ENCODE data around the gene URI1.
"Not testable (repeated sequence)": the region's sequence is repeated elsewhere in the genome, so short reads cannot be mapped to it uniquely, and the experiment has no call there.

The URI1 gene, protein sequence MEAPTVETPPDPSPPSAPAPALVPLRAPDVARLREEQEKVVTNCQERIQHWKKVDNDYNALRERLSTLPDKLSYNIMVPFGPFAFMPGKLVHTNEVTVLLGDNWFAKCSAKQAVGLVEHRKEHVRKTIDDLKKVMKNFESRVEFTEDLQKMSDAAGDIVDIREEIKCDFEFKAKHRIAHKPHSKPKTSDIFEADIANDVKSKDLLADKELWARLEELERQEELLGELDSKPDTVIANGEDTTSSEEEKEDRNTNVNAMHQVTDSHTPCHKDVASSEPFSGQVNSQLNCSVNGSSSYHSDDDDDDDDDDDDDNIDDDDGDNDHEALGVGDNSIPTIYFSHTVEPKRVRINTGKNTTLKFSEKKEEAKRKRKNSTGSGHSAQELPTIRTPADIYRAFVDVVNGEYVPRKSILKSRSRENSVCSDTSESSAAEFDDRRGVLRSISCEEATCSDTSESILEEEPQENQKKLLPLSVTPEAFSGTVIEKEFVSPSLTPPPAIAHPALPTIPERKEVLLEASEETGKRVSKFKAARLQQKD

DNA sequence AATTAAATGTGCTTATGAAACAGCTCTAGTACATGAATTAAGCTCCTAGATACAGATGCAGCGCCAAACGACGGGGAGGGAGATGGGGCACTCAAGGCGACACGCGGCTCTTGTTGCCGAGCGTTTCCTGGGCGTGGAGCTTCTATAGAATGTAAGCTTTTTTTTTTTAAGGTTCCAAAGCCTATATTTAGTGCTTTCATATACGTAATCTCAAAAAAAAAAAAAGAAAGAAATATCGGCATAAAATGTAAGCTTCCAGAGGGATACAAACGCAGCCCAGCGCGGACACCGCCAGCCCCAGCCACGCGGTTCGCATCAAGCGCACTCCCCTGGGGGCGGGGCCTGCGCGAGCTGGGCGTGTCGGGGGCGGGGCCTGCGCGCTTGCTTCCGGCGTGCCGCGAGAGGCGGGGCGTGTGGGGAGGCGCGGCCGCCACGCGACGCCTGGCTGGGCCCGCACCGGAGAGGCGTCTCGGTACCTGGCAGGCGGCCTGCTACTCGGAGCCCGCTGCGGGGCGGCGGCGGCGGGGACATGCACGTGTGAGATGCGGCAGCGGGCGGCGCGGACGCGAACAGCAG lies at the start of gene URI1:
URI1 (plus strand) TSS at position 412 of the 576 bp plus-strand sequence. CDS start 309 bp downstream, outside the sequence.
- DNase-seq = peak; percentile 94

GRCh38 chr19:29893606-29894284 lies 48.3 kb upstream of the URI1 start:
- DNase-seq = no peak

- no peak for DNase-seq
These were observed 45.2 kb upstream of the URI1 start for GRCh38 chr19:29896802-29897201.

- no peak for DNase-seq
These were observed 44.6 kb upstream of the URI1 start for GRCh38 chr19:29897466-29897865.

- no peak for DNase-seq
These were observed 38.0 kb upstream of the URI1 start for GRCh38 chr19:29904017-29904416.

DNA sequence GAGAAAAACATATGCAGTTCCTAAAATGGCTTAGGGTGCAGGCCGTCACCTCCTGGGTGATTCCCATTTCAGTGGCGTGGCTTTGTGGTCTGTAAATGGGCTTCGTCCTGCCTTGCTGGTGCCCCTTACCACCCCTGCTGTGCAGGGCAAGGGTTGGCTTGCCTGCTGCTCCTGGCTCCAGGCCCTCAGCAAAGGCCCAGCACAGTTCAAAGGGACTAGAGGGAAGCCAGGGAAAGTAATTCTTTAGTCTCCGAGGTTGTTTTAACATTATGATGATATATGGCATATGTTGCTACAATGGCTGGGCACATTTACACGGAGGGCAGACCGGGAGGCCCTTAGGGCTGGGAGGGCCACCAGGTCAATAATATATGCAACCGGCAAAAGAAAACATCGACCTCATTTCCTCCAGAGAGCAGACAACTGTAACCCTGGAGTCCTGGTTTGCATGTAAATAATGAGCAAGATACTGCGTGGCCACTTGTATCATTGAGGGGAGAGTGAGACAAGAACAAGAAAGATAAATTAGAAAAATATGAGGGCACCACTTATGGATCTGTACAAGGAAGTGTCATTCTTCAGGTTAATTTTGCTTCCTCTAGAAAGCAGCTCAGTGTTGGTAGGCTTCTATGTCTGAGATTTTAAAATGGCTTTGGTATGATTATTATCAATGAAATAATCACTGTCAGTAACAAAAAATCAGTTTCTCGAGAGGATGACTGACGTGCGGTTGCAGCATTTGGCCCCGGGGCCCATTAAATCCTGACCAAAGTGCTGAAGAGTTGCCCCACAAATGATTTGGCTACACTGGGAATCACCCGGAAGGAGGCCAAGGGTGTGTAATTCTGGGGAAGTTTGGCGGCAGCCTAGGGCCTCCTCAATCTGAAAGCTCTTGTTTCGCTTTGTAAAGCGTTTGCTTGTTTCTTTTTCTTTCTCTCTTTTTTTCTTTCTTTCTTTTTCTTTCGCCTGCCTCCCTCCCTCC lies 32.8 kb upstream of the URI1 start:
- no peak for DNase-seq

DNA sequence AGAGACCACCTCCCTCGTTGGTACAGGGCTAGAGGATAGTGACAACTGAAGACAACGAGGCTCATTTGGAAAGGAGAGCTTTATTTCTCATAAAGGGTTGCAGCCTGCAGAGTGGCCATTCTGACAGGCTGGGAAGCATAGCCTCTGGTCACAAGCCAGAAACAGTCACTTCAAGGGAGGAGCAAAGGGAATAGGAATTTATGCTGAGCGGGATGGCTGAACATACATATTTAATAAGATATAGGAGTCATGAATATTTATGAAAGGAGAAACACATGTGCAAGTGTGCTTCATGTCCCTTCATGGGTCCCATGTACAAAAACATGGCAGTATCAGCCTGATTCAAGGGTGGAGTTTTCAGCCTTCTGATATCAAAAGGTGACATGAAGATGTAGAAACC lies 27.1 kb upstream of the URI1 start:
- DNase-seq = no peak

GRCh38 chr19:29915832-29916231 lies 26.2 kb upstream of the URI1 start:
- DNase-seq = not testable (repeated sequence)

GRCh38 chr19:29917911-29918310 lies 24.1 kb upstream of the URI1 start:
- no peak for DNase-seq

- no peak for DNase-seq
These were observed 23.1 kb upstream of the URI1 start for GRCh38 chr19:29918891-29919290.

- no peak for DNase-seq
These were observed 19.1 kb upstream of the URI1 start for GRCh38 chr19:29922972-29923371.

- no peak for DNase-seq
These were observed 18.4 kb upstream of the URI1 start for GRCh38 chr19:29923653-29924052.

DNA sequence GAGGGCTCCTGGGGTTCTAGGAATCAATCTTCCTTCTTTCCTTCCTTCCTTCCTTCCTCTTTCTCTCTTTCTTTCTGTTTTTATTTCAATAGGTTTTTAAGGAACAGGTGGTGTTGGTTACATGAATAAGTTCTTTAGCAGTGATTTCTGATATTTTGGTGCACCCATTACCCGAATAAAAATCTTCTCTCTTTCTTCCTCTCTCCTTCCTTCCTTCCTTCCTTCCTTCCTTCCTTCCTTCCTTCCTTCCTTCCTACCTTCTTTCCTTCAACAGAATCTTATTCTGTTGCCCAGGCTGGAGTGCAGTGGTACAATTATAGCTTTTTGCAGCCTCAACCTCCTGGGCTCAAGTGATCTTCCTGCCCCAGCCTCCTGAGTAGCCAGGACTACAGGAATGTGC lies 16.0 kb upstream of the URI1 start:
- DNase-seq = no peak

DNA sequence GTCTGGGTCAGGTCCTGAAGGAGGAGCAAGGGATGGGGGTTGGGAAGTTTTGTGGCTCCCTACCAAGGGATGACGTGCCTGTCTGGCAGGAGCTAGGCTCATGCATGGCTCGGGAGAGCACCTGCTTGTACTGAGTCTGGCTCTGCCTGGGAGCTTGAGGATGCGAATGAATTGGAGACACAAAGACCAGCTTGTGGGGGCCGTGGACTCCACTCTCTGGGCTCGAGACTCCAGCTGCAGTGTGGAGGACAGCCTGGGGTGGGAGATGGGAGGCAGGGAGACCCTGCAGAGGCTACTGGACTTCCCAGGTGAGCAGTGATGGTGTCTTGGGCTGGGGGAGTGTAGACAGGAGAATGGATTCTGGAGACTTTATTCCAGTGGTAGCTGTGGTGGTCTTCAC lies 15.2 kb upstream of the URI1 start:
- no peak for DNase-seq

DNA sequence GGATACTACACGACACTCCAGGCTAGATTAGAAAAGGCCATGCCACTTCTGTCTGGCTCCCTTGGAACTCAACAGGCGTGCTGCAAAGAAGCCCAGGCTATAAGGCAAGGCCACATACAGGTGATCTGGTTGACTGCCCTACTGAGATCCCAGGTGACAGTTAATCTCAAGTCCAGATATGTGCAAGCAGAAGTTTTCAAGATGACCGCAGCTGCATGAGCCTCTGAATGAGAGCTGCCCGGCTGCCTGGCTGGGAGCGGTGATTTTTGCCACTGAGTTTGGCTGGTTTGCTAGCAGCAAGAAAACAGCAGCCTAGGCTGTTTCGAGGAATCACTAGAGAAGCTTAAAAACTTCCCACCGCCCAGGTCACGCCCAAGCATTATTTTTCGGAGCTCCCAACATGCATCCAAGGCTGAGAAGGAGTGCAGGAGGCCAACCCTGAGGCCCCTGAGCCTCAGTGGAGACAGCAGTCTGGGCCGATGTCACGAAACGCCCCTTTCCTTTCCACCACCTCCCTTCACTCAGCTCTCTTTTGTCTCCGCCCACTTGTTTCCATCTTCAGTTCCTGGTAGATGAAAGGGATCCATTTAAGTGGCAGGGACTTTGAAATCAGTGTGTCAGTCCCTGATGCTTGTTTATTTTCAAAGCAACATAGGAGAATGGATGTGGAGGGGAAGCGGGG lies 14.0 kb upstream of the URI1 start:
- DNase-seq = peak; percentile 64

DNA sequence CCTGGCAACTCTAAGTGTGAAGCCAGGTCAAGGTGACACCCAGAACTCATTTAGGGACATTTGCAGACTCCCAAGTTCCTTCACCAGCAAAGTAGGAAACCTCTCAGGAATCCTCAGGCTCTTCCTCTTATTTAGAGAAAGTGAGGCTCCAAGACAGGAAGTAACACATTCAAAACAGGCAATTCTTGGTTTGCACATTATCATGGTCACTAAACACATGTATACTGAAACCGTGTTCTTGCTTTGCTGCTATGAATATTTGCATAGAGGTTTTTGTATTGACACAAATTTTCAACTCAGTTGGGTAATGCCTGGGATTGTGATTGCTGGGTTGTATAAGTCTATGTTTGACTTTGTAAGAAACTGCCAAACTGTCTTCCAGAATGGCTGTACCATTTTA lies 13.2 kb upstream of the URI1 start:
- no peak for DNase-seq

DNA sequence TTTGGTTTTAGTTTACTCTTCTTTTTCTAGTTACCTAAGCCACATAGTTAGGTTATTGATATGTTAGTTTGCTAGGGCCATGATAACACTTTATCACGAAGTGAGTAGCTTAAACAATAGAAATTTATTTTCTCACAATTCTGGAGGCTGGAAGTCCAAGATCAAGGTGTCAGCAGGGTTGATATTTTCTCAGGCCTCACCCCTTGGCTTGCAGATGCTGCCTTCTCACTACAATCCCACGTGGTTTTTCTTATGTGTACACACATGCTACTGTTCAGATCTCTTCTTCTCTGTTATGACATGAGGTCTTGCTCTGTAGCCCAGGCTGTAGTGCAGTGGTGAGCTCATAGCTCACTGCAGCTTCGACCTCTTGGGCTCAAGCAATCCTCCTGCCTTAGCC lies 7.8 kb upstream of the URI1 start:
- no peak for DNase-seq

DNA sequence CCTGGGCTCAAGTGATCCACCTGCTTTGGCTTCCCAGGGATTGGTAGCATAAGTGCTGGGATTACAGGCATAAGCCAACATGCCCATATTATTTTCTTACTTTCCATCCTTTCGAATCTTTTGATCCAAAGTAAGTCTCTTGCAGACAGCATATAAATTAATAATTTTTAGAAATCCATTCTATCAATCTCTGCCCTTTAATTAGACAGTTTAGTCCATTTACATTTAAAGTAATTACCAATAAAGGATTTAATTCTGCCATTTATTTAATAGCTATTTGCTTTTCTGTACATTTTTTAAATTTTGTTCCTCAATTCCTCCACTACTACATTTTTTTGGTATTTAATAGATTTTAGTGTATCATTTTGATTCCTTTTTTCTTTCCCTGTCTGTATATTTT lies 7.3 kb upstream of the URI1 start:
- DNase-seq = no peak

- no peak for DNase-seq
These were observed 5.6 kb upstream of the URI1 start for GRCh38 chr19:29936409-29936808.

DNA sequence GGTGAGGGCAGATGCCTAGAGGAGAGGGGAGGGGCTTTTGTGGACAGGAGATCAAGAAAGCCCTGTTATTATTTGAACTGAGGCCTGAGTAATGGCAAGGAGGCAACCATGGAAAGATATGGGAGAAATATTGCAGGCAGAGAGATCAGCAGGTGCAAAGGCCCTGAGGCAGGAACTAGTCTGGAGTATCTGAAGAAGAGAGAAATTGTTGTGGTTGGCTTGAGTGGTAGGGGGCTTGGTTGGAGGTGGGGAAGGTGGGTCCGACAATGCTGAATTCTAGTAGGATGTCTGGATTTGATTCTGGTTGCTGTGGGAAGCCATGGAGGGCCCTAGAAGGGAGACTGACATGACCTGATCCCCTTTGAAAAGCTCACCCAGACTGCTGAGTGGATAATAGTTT lies 2.4 kb upstream of the URI1 start:
- DNase-seq = no peak

- no peak for DNase-seq
These were observed 961 bp upstream of the URI1 start for GRCh38 chr19:29940971-29941585.

All from islet precursor cell (in vitro differentiated cells).